ENCODE measurements around the gene SLC35A5.

SLC35A5 gene

DNA sequence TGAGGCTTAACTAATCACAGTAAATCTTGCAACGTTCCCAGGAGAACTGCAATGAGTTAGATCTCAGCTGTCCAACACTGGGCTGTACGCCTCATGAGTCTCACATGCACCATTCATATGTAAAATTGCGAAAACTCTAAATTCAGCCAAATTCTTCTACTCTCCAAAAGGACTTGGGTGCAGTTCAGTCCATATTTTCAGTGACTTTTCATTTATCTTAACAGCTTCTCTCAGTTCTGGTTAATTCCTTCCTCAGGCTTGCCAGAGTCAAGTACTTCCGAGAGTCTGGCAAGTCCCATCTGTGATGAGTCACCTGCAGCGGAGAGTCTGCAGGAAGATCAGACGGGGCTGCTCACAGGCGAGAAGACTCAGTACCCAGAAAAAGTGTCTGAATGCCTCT, 67.6 kb downstream of the SLC35A5 start:
- peak; percentile 47 for DNase-seq

DNA sequence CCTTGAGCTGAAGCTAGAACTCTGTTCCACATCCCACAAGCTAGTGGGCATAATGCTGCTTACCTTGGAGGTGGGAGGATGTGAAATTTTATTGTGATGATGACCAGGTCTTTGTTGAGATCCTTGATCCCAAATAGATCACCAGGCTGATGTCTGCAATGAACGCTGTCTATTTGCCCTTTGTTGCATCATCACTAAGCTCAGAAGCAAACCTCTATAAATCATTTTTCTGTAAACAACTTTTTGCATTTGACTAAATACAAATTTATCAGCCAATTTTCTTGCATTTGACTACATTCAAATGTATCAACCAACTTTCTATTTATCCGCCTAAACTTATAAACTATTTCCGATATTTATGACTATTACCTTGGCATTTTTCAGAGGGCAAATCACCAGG, 69.4 kb downstream of the SLC35A5 start:
- no peak for DNase-seq

DNA sequence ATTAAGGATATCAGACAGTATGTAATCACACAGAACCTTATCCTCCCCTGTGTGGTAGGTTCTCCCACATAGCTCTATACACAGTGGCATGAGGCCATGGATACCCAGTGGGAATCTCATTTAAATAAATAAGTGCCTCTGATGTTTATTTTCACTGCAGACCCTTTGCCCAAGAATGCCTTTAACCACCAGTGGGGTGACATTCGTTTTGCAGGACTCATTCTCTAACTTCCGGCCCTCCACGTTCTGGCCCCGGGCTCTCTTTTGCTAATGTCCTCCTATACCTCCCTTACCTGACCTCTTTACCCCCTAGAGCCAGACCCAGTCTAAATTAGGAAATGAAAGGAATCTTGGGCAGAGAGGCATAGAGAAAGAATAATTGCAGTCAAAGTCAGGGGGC, 70.8 kb downstream of the SLC35A5 start:
- no peak for DNase-seq

DNA sequence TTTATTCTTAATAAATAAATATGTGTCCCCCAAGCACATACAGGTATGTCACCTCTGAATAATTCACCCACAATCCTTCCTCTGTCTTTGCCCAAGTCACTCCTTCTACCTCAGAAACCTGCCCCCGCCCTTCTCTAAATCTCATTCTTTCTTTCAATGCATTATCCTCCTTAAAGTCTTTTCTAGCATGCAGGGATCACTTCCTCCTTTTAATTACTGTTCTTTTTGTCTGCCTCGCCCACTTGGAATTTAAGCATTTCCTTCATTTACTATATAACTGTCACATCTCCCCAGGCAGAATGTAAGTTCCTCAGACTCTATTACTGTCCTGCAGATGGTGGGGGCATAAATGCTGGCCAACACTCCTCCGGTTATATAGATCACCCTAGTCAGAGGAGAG, 71.3 kb downstream of the SLC35A5 start:
- no peak for DNase-seq

DNA sequence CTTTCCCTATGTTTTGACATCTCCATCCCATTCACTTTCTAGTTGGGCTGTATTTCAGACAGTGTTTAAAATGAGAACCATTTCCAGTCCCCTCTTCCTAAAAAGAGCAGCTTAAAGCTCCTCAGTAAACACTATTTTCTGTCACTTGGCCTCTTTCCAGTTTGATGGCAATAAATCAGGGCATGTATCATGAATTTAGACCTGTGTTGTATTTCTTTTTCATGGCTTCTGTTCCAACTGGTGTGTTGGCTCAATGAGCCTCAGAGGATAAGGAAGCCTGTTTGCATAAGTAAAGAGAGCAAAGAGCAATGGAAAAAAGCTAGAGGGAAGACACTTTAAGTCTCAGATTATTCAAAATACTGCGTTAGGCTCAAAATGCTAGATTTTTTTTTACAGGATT, 71.9 kb downstream of the SLC35A5 start:
- DNase-seq: no peak

DNA sequence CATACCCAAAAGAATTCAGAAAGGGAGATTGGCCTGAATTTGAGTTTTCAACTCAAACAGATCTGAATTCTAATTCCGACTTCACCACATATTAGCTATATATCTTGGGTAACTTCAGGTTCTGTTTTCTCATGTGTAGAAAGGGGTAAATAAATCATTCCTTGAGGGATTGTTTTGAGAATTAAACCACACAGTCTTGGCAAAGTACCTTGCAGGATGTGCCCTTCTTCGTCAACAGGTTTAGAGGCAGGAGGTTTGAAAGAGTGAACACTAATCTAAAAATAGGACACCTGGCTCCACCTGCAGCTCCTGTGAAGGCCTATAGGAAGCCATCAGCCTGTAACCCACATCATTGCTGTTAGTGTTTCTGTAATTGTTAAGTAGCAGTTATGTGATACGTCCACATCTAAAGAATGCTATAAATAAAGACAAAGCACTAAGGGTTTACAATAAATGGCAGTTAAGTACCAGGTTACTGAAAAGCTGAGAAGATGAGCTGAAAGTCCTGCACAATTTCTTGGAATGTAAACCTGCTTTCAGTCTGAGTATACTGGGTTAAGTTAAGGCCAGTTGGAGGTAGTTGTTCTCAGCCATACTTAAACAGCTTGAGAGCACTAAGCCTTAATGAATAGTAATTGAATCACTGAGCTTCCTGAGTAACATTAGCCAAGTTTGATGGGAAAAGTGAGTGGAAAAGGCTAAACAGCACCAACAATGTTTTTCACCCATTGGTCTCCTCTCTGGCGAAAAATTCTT, 73.1 kb downstream of the SLC35A5 start:
- DNase-seq: no peak

All from GDM1 (cell line).